ENCODE results near the gene PAK5.

PAK5 gene

GRCh38 chr20:9514072-9514460, 324.8 kb downstream of the PAK5 start:
- no peak overlapping the region for H3K27ac ChIP-seq (ENCODE audit: low read depth, low read length, severe bottlenecking)
- WGBS, 2 experiments (ENCODE audit: insufficient coverage in 2 of 2): 0 to 8% methylated on average over 2 to 6 of the region's 9 CpGs
- H3K4me3 ChIP-seq (ENCODE audit: extremely low read depth, insufficient read depth, low read length, poor library complexity, severe bottlenecking): no peak overlapping the region
- peaks cover 12% of the 10 kb centered on the region for H3K4me1 ChIP-seq (ENCODE audit: control insufficient read depth, insufficient read depth, low read length, poor library complexity, severe bottlenecking)
- no peaks in the 10 kb centered on the region for H3K36me3 ChIP-seq (ENCODE audit: control insufficient read depth, insufficient read depth, low read length)
- no peaks in the 10 kb centered on the region for H3K9me3 ChIP-seq (ENCODE audit: control insufficient read depth, low read length)

GRCh38 chr20:9510911-9511310, 328.0 kb downstream of the PAK5 start:
- H3K4me1 ChIP-seq (ENCODE audit: control insufficient read depth, insufficient read depth, low read length, poor library complexity, severe bottlenecking): peaks cover 15% of the 10 kb centered on the region
- whole genome bisulfite sequencing, 2 experiments (ENCODE audit: insufficient coverage in 2 of 2): 79 to 100% methylated on average over 1 to 4 of the region's 5 CpGs

GRCh38 chr20:9509246-9509645, 329.6 kb downstream of the PAK5 start:
- WGBS, 2 experiments (ENCODE audit: insufficient coverage in 2 of 2): 66 to 85% methylated on average over 2 to 4 of the region's 4 CpGs
- Histone ChIP-seq H3K4me3 (ENCODE audit: extremely low read depth, insufficient read depth, low read length, poor library complexity, severe bottlenecking) (no peak overlapping the region), H3K27ac (ENCODE audit: low read depth, low read length, severe bottlenecking) (no peak overlapping the region), H3K4me1 (ENCODE audit: control insufficient read depth, insufficient read depth, low read length, poor library complexity, severe bottlenecking) (peaks cover 8% of the 10 kb centered on the region), H3K36me3 (ENCODE audit: control insufficient read depth, insufficient read depth, low read length) (no peaks in the 10 kb centered on the region), H3K9me3 (ENCODE audit: control insufficient read depth, low read length) (no peaks in the 10 kb centered on the region)

More at GRCh38 chr20:9510911-9511310, 328.0 kb downstream of the PAK5 start:
- Histone ChIP-seq H3K4me3 (ENCODE audit: extremely low read depth, insufficient read depth, low read length, poor library complexity, severe bottlenecking) (no peak overlapping the region), H3K27ac (ENCODE audit: low read depth, low read length, severe bottlenecking) (no peak overlapping the region), H3K36me3 (ENCODE audit: control insufficient read depth, insufficient read depth, low read length) (no peaks in the 10 kb centered on the region), H3K9me3 (ENCODE audit: control insufficient read depth, low read length) (no peaks in the 10 kb centered on the region)

- peaks cover 8% of the 10 kb centered on the region for H3K4me1 ChIP-seq (ENCODE audit: control insufficient read depth, insufficient read depth, low read length, poor library complexity, severe bottlenecking)
- H3K9me3 ChIP-seq (ENCODE audit: control insufficient read depth, low read length): no peaks in the 10 kb centered on the region
- no peak overlapping the region for H3K27ac ChIP-seq (ENCODE audit: low read depth, low read length, severe bottlenecking)
- H3K36me3 ChIP-seq (ENCODE audit: control insufficient read depth, insufficient read depth, low read length): no peaks in the 10 kb centered on the region
- H3K4me3 ChIP-seq (ENCODE audit: extremely low read depth, insufficient read depth, low read length, poor library complexity, severe bottlenecking): no peak overlapping the region
- WGBS, 2 experiments (ENCODE audit: insufficient coverage in 2 of 2): 27 to 28% methylated on average over 26 to 27 of the region's 30 CpGs
Measured at GRCh38 chr20:9508696-9509178, 330.1 kb downstream of the PAK5 start.

GRCh38 chr20:9508240-9508661, 330.6 kb downstream of the PAK5 start:
- WGBS, 2 experiments (ENCODE audit: insufficient coverage in 2 of 2): 27 to 41% methylated on average over 14 of the region's 23 CpGs
- Histone ChIP-seq H3K36me3 (ENCODE audit: control insufficient read depth, insufficient read depth, low read length) (no peaks in the 10 kb centered on the region), H3K27ac (ENCODE audit: low read depth, low read length, severe bottlenecking) (no peak overlapping the region), H3K4me1 (ENCODE audit: control insufficient read depth, insufficient read depth, low read length, poor library complexity, severe bottlenecking) (peaks cover 8% of the 10 kb centered on the region), H3K4me3 (ENCODE audit: extremely low read depth, insufficient read depth, low read length, poor library complexity, severe bottlenecking) (no peak overlapping the region), H3K9me3 (ENCODE audit: control insufficient read depth, low read length) (no peaks in the 10 kb centered on the region)

GRCh38 chr20:9507544-9508239, 331.2 kb downstream of the PAK5 start:
- H3K4me1 ChIP-seq (ENCODE audit: control insufficient read depth, insufficient read depth, low read length, poor library complexity, severe bottlenecking): peaks cover 8% of the 10 kb centered on the region
- no peak overlapping the region for H3K4me3 ChIP-seq (ENCODE audit: extremely low read depth, insufficient read depth, low read length, poor library complexity, severe bottlenecking)
- no peak overlapping the region for H3K27ac ChIP-seq (ENCODE audit: low read depth, low read length, severe bottlenecking)
- whole genome bisulfite sequencing, 2 experiments (ENCODE audit: insufficient coverage in 2 of 2): 20 to 23% methylated on average over 32 to 35 of the region's 37 CpGs
- H3K9me3 ChIP-seq (ENCODE audit: control insufficient read depth, low read length): no peaks in the 10 kb centered on the region
- H3K36me3 ChIP-seq (ENCODE audit: control insufficient read depth, insufficient read depth, low read length): no peaks in the 10 kb centered on the region

- H3K4me3 ChIP-seq (ENCODE audit: extremely low read depth, insufficient read depth, low read length, poor library complexity, severe bottlenecking): no peak overlapping the region
- peaks cover 8% of the 10 kb centered on the region for H3K4me1 ChIP-seq (ENCODE audit: control insufficient read depth, insufficient read depth, low read length, poor library complexity, severe bottlenecking)
- no peak overlapping the region for H3K27ac ChIP-seq (ENCODE audit: low read depth, low read length, severe bottlenecking)
- 22 to 29% methylated on average over 28 to 29 of the region's 31 CpGs for WGBS, 2 experiments (ENCODE audit: insufficient coverage in 2 of 2)
- no peaks in the 10 kb centered on the region for H3K9me3 ChIP-seq (ENCODE audit: control insufficient read depth, low read length)
- no peaks in the 10 kb centered on the region for H3K36me3 ChIP-seq (ENCODE audit: control insufficient read depth, insufficient read depth, low read length)
Measured at GRCh38 chr20:9506964-9507369, 331.9 kb downstream of the PAK5 start.

GRCh38 chr20:9506280-9506821, 332.5 kb downstream of the PAK5 start:
- Histone ChIP-seq H3K36me3 (ENCODE audit: control insufficient read depth, insufficient read depth, low read length) (no peaks in the 10 kb centered on the region), H3K4me1 (ENCODE audit: control insufficient read depth, insufficient read depth, low read length, poor library complexity, severe bottlenecking) (peaks cover 8% of the 10 kb centered on the region), H3K9me3 (ENCODE audit: control insufficient read depth, low read length) (no peaks in the 10 kb centered on the region), H3K4me3 (ENCODE audit: extremely low read depth, insufficient read depth, low read length, poor library complexity, severe bottlenecking) (no peak overlapping the region), H3K27ac (ENCODE audit: low read depth, low read length, severe bottlenecking) (no peak overlapping the region)
- 36 to 39% methylated on average over 26 to 33 of the region's 34 CpGs for WGBS, 2 experiments (ENCODE audit: insufficient coverage in 2 of 2)

- 65 to 88% methylated on average over 4 to 5 of the region's 9 CpGs for WGBS, 2 experiments (ENCODE audit: insufficient coverage in 2 of 2)
- peaks cover 5% of the 10 kb centered on the region for H3K4me1 ChIP-seq (ENCODE audit: control insufficient read depth, insufficient read depth, low read length, poor library complexity, severe bottlenecking)
- H3K9me3 ChIP-seq (ENCODE audit: control insufficient read depth, low read length): no peaks in the 10 kb centered on the region
- H3K27ac ChIP-seq (ENCODE audit: low read depth, low read length, severe bottlenecking): no peak overlapping the region
- no peak overlapping the region for H3K4me3 ChIP-seq (ENCODE audit: extremely low read depth, insufficient read depth, low read length, poor library complexity, severe bottlenecking)
- no peaks in the 10 kb centered on the region for H3K36me3 ChIP-seq (ENCODE audit: control insufficient read depth, insufficient read depth, low read length)
Measured at GRCh38 chr20:9503526-9504245, 335.2 kb downstream of the PAK5 start.

- H3K27ac ChIP-seq (ENCODE audit: low read depth, low read length, severe bottlenecking): no peak overlapping the region
- no CpG with 5 or more reads among the region's 2 CpGs for WGBS, 2 experiments (ENCODE audit: insufficient coverage in 2 of 2)
- no peaks in the 10 kb centered on the region for H3K9me3 ChIP-seq (ENCODE audit: control insufficient read depth, low read length)
- no peak overlapping the region for H3K4me3 ChIP-seq (ENCODE audit: extremely low read depth, insufficient read depth, low read length, poor library complexity, severe bottlenecking)
- peaks cover 3% of the 10 kb centered on the region for H3K4me1 ChIP-seq (ENCODE audit: control insufficient read depth, insufficient read depth, low read length, poor library complexity, severe bottlenecking)
- H3K36me3 ChIP-seq (ENCODE audit: control insufficient read depth, insufficient read depth, low read length): no peaks in the 10 kb centered on the region
Measured at GRCh38 chr20:9501473-9501872, 337.4 kb downstream of the PAK5 start.

Measured in mesodermal cell (in vitro differentiated cells).